ENCODE results near the gene DNAAF8. TPM values are rescaled to one million over a fixed set of nuclear protein-coding genes. Genes with fewer than 3 reads are reported as not detected.
A peak's percentile ranks its signal among the peaks of the same experiment; 100 is the strongest.

The DNAAF8 gene
- polyA plus RNA-seq, 3 donors: 0.04 to 0.36 TPM; not detected in 1

DNA sequence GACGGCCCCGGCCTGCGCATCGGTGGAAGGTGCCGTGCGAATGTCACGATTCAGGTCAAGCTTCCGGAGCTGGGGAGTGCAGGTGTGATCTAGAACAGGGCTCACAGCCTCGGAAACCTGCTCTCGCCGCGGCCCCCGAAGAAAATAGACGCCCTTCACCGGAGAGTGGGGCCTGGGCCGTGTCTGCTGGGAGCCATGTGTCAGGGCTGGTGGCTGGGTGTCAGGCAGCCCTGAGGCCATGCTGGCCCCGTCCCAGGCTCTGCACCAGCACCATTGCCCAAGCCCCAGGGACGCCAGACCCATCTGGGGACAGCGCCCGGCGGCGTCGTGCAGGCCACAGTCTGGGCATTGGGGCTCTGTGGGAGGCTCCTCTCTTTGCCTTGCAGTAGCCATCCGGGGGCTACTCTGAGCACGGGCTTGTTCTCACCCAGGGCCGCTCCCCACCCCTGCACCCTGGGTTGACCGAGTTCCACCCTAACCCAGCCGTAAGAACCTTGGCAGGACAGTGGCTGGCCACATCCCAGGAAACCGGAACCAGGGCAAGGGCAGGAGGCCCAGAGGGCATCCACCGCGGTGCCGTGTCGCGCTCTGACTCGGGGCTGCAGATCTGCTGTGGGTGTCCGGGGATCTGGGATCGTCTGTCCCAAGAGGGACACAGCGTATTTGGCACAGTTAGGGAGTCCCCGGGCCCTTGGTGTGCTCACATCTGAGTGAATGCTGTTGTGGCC lies 46.2 kb upstream of the DNAAF8 start:
- TF ChIP-seq, protein P1, sequence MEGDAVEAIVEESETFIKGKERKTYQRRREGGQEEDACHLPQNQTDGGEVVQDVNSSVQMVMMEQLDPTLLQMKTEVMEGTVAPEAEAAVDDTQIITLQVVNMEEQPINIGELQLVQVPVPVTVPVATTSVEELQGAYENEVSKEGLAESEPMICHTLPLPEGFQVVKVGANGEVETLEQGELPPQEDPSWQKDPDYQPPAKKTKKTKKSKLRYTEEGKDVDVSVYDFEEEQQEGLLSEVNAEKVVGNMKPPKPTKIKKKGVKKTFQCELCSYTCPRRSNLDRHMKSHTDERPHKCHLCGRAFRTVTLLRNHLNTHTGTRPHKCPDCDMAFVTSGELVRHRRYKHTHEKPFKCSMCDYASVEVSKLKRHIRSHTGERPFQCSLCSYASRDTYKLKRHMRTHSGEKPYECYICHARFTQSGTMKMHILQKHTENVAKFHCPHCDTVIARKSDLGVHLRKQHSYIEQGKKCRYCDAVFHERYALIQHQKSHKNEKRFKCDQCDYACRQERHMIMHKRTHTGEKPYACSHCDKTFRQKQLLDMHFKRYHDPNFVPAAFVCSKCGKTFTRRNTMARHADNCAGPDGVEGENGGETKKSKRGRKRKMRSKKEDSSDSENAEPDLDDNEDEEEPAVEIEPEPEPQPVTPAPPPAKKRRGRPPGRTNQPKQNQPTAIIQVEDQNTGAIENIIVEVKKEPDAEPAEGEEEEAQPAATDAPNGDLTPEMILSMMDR (IDR thresholded peaks at IDR 0.05): no peak
- Histone ChIP-seq H3K4me2 (replicated peaks; ENCODE audit: extremely low read depth, low read length, poor library complexity, severe bottlenecking) (no peak overlapping the region), H3K27me3 (ENCODE audit: control insufficient read depth in 2 of 2, insufficient read depth in 2 of 2, low read length in 2 of 2) (no peaks in the 10 kb centered on the region), H3K9ac (ENCODE audit: insufficient read depth, low read length, poor library complexity, severe bottlenecking) (no peak overlapping the region), H3K4me3 (replicated peaks in 1 of 3; ENCODE audit: low read depth in 2 of 3, low read length in 3 of 3) (no peak overlapping the region), H3K9me3 (replicated peaks in 1 of 2; ENCODE audit: control insufficient read depth in 1 of 2, insufficient read depth in 1 of 2, low read length in 2 of 2) (no peaks in the 10 kb centered on the region), H3K36me3 (replicated peaks in 1 of 2; ENCODE audit: control insufficient read depth in 1 of 2, insufficient read depth in 2 of 2, low read length in 2 of 2) (peaks cover 62 to 63% of the 10 kb centered on the region in 2 donors), H3K79me2 (ENCODE audit: insufficient read depth, low read length) (peaks cover 25% of the 10 kb centered on the region), H2AFZ (ENCODE audit: insufficient read depth, low read depth, low read length, poor library complexity, severe bottlenecking) (no peak overlapping the region), H3K27ac (ENCODE audit: low read depth in 1 of 2, low read length in 2 of 2) (no peak overlapping the region), H4K20me1 (ENCODE audit: insufficient read depth, low read length) (peaks cover 19% of the 10 kb centered on the region), H3K4me1 (ENCODE audit: control insufficient read depth in 1 of 2, insufficient read depth in 2 of 2, low read length in 2 of 2) (peaks cover 45 to 50% of the 10 kb centered on the region in 2 donors)
- H3K4me3 Mint-ChIP-seq: no peak overlapping the region
- H3K27ac Mint-ChIP-seq: peak overlapping the region in 2 of 7 donors; percentile 20 to 70
- intact Hi-C loops (cut with micrococcal nuclease): no loop called here
- 93% methylated on average over 38 of the region's 39 CpGs for WGBS (ENCODE audit: insufficient coverage)
- DNase-seq: no peak
- H3K4me1 Mint-ChIP-seq: peaks cover 40% of the 10 kb centered on the region
- no peaks in the 10 kb centered on the region for H3K9me3 Mint-ChIP-seq
- H3K36me3 Mint-ChIP-seq: peaks cover 44 to 69% of the 10 kb centered on the region in 2 donors
- H3K27me3 Mint-ChIP-seq (ENCODE audit: low read depth in 3 of 3): peaks cover 0 to 1% (median 0%) of the 10 kb centered on the region in 3 donors

DNA sequence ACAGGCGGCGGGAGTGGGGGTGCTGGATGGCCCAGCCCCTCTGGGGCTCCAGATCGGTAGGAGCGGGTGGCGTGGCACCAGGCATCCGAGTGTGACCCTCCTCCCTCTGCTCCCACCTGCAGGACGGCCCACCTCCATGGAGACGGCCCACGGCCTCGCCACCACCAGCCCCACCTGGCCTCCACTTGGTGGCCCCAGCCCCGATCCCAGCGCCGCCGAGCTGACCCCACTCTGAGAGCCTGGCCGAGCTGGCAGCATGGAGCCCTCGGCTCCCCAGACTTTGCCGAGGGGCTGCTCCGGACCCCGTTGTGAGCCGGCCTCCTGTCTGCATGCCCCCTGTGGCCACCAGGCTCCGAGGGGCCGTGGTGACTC lies 45.7 kb upstream of the DNAAF8 start:
- peaks cover 0 to 1% (median 0%) of the 10 kb centered on the region in 3 donors for H3K27me3 Mint-ChIP-seq (ENCODE audit: low read depth in 3 of 3)
- peaks cover 42 to 64% of the 10 kb centered on the region in 2 donors for H3K36me3 Mint-ChIP-seq
- Histone ChIP-seq H4K20me1 (ENCODE audit: insufficient read depth, low read length) (peaks cover 13% of the 10 kb centered on the region), H3K79me2 (ENCODE audit: insufficient read depth, low read length) (peaks cover 22% of the 10 kb centered on the region), H3K4me3 (replicated peaks in 1 of 3; ENCODE audit: low read depth in 2 of 3, low read length in 3 of 3) (no peak overlapping the region), H3K4me2 (replicated peaks; ENCODE audit: extremely low read depth, low read length, poor library complexity, severe bottlenecking) (no peak overlapping the region), H3K27ac (ENCODE audit: low read depth in 1 of 2, low read length in 2 of 2) (no peak overlapping the region), H3K9me3 (replicated peaks in 1 of 2; ENCODE audit: control insufficient read depth in 1 of 2, insufficient read depth in 1 of 2, low read length in 2 of 2) (no peaks in the 10 kb centered on the region), H3K4me1 (ENCODE audit: control insufficient read depth in 1 of 2, insufficient read depth in 2 of 2, low read length in 2 of 2) (peaks cover 43 to 48% of the 10 kb centered on the region in 2 donors), H3K27me3 (ENCODE audit: control insufficient read depth in 2 of 2, insufficient read depth in 2 of 2, low read length in 2 of 2) (no peaks in the 10 kb centered on the region), H3K9ac (ENCODE audit: insufficient read depth, low read length, poor library complexity, severe bottlenecking) (no peak overlapping the region), H3K36me3 (replicated peaks in 1 of 2; ENCODE audit: control insufficient read depth in 1 of 2, insufficient read depth in 2 of 2, low read length in 2 of 2) (peaks cover 56 to 57% of the 10 kb centered on the region in 2 donors), H2AFZ (ENCODE audit: insufficient read depth, low read depth, low read length, poor library complexity, severe bottlenecking) (no peak overlapping the region)
- 94% methylated on average over 20 of the region's 22 CpGs for WGBS (ENCODE audit: insufficient coverage)
- H3K27ac Mint-ChIP-seq: peak overlapping the region in 1 of 7 donors; percentile 20
- intact Hi-C loops (cut with micrococcal nuclease): no loop called here
- no peak for DNase-seq
- TF ChIP-seq, protein P1 (IDR thresholded peaks at IDR 0.05): no peak
- no peak overlapping the region for H3K4me3 Mint-ChIP-seq
- H3K9me3 Mint-ChIP-seq: no peaks in the 10 kb centered on the region
- peaks cover 41% of the 10 kb centered on the region for H3K4me1 Mint-ChIP-seq
